ENCODE results near the gene BET1L. TPM values are rescaled to one million over a fixed set of nuclear protein-coding genes. Genes with fewer than 3 reads are reported as not detected.

The BET1L gene
- total and polyA plus RNA-seq, 10 of the 15 experiments (the other 5 are each of a cell fraction or from before 2014, with no cell fraction given): 6.7 to 55.4 (median 39.7) TPM

DNA sequence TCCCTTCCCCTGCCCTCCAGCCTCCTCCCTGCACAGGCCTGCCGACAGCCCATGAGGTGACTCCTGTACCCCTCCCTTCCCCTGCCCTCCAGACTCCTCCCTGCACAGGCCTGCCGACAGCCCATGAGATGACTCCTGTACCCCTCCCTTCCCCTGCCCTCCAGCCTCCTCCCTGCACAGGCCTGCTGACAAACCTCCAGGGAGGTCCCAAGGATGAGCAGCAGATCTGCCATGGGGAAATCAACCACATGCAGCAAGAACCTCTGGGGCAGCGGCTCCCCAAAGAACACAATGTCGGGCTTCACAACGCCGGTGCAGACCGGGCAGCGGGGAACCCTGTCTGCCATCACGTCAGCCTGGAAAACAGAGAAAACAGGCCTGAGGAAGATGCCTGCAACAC, 16.7 kb upstream of the BET1L start:
- Histone ChIP-seq H3K4me2 (ENCODE audit: control insufficient read depth, insufficient read depth) (no peak overlapping the region), H3K9ac (ENCODE audit: control insufficient read depth, insufficient read depth, low read length) (no peak overlapping the region), H3K79me2 (ENCODE audit: control insufficient read depth, insufficient read depth, low read length) (no peaks in the 10 kb centered on the region), H2AFZ (ENCODE audit: control insufficient read depth, low read depth, low read length) (no peak overlapping the region), H3K9me3 (replicated peaks; ENCODE audit: control insufficient read depth, insufficient read depth, low read length) (no peaks in the 10 kb centered on the region), H3K4me1 (ENCODE audit: control insufficient read depth, insufficient read depth, low read length) (no peaks in the 10 kb centered on the region), H3K27me3 (replicated peaks in 1 of 2; ENCODE audit: control insufficient read depth in 2 of 2, insufficient read depth in 2 of 2, low read length in 1 of 2) (no peaks in the 10 kb centered on the region), H4K20me1 (ENCODE audit: control insufficient read depth, insufficient read depth) (no peaks in the 10 kb centered on the region), H3K36me3 (ENCODE audit: control insufficient read depth in 2 of 2, insufficient read depth in 2 of 2, low read length in 1 of 2) (peaks cover 0 to 3% of the 10 kb centered on the region in 2 experiments; a peak in 2 of 4 replicates), H3K4me3 (no peak overlapping the region), H3K27ac (ENCODE audit: control insufficient read depth, insufficient read depth) (no peak overlapping the region)
- ChIA-PET SMC1A (ENCODE audit: uncharacterized antibody, unreplicated experiment) (no interaction called here), CTCF (no interaction called here), POLR2A (interaction anchor here (0.7 to 1.3 kb wide), 2 partner anchors 16 to 17 kb away, joined by 3 to 4 read pairs; partner anchors contain the start of gene BET1L), RAD21 (ENCODE audit: unreplicated experiment) (no interaction called here)
- WGBS (ENCODE audit: insufficient coverage, insufficient replicate concordance, low lambda C conversion rate, missing lambda C conversion rate): 99% methylated on average over 7 of the region's 9 CpGs
- no peak for DNase-seq (ENCODE audit: low read depth, low spot score)
- intact Hi-C loops (cut with micrococcal nuclease; ENCODE audit: unreplicated experiment) (no loop called here), in situ Hi-C loops (cut with MboI) (no loop called here)
- BruUV-seq (replicated peaks): no TSS peak
- no peak for FAIRE-seq
- TF ChIP-seq CREB1 (IDR thresholded peaks at IDR 0.05; ENCODE audit: low read depth): no peak
- TF ChIP-seq, protein P1, sequence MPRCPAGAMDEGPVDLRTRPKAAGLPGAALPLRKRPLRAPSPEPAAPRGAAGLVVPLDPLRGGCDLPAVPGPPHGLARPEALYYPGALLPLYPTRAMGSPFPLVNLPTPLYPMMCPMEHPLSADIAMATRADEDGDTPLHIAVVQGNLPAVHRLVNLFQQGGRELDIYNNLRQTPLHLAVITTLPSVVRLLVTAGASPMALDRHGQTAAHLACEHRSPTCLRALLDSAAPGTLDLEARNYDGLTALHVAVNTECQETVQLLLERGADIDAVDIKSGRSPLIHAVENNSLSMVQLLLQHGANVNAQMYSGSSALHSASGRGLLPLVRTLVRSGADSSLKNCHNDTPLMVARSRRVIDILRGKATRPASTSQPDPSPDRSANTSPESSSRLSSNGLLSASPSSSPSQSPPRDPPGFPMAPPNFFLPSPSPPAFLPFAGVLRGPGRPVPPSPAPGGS (IDR thresholded peaks at IDR 0.05; ENCODE audit: borderline replicate concordance, insufficient read depth, low read depth, low read length, poor library complexity, severe bottlenecking): no peak
- TF ChIP-seq, protein P2, sequence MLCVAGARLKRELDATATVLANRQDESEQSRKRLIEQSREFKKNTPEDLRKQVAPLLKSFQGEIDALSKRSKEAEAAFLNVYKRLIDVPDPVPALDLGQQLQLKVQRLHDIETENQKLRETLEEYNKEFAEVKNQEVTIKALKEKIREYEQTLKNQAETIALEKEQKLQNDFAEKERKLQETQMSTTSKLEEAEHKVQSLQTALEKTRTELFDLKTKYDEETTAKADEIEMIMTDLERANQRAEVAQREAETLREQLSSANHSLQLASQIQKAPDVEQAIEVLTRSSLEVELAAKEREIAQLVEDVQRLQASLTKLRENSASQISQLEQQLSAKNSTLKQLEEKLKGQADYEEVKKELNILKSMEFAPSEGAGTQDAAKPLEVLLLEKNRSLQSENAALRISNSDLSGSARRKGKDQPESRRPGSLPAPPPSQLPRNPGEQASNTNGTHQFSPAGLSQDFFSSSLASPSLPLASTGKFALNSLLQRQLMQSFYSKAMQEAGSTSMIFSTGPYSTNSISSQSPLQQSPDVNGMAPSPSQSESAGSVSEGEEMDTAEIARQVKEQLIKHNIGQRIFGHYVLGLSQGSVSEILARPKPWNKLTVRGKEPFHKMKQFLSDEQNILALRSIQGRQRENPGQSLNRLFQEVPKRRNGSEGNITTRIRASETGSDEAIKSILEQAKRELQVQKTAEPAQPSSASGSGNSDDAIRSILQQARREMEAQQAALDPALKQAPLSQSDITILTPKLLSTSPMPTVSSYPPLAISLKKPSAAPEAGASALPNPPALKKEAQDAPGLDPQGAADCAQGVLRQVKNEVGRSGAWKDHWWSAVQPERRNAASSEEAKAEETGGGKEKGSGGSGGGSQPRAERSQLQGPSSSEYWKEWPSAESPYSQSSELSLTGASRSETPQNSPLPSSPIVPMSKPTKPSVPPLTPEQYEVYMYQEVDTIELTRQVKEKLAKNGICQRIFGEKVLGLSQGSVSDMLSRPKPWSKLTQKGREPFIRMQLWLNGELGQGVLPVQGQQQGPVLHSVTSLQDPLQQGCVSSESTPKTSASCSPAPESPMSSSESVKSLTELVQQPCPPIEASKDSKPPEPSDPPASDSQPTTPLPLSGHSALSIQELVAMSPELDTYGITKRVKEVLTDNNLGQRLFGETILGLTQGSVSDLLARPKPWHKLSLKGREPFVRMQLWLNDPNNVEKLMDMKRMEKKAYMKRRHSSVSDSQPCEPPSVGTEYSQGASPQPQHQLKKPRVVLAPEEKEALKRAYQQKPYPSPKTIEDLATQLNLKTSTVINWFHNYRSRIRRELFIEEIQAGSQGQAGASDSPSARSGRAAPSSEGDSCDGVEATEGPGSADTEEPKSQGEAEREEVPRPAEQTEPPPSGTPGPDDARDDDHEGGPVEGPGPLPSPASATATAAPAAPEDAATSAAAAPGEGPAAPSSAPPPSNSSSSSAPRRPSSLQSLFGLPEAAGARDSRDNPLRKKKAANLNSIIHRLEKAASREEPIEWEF (IDR thresholded peaks at IDR 0.05; ENCODE audit: insufficient replicate concordance, low read depth, low read length): no peak
- TF ChIP-seq, protein P3, sequence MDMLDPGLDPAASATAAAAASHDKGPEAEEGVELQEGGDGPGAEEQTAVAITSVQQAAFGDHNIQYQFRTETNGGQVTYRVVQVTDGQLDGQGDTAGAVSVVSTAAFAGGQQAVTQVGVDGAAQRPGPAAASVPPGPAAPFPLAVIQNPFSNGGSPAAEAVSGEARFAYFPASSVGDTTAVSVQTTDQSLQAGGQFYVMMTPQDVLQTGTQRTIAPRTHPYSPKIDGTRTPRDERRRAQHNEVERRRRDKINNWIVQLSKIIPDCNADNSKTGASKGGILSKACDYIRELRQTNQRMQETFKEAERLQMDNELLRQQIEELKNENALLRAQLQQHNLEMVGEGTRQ (IDR thresholded peaks at IDR 0.05; ENCODE audit: borderline replicate concordance, low read depth, low read length): no peak
- ATAC-seq: no peak

Data from GM12878 (cell line).